ENCODE data around the gene CFAP74.

Gene CFAP74

DNA sequence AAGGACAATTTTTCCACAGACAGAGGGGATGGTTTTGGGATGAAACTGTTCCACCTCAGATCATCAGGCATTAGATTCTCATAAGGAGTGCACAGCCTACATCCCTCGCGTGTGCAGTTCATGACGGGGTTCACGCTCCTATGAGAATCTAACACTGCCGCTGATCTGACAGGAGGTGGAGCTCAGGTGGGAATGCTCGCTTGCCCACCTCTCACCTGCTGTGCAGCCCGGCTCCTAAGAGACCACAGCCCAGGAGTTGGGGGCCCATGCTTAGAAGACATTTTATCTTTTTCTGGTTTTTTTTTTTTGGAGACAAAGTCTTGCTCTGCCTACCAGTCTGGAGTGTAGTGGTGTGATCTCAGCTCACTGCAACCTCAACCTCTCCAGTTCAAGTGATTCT, 128.7 kb downstream of the CFAP74 start:
- no peaks in the 10 kb centered on the region for H3K9me2 ChIP-seq (replicated peaks; ENCODE audit: low read depth, low read length)
- no peak overlapping the region for H3K4me2 ChIP-seq (ENCODE audit: low read depth, low read length, poor library complexity, severe bottlenecking)
- TF ChIP-seq CTCF (conservative IDR thresholded peaks at IDR 0.05; ENCODE audit: low read length) (no peak), EZH2phosphoT487 (IDR thresholded peaks at IDR 0.05; ENCODE audit: borderline replicate concordance) (no peak)
- H4K20me1 ChIP-seq (ENCODE audit: insufficient read depth, low read length, poor library complexity, severe bottlenecking) = peaks cover 98% of the 10 kb centered on the region
- no peak overlapping the region for H2AFZ ChIP-seq (ENCODE audit: low read length)
- no peaks in the 10 kb centered on the region; the same call in 1 of the 2 replicates for H3F3A ChIP-seq (ENCODE audit: low read depth)
- no peak overlapping the region for H3K4me3 ChIP-seq (ENCODE audit: low read length, poor library complexity, severe bottlenecking)
- H3K9me3 ChIP-seq (ENCODE audit: insufficient read depth, low read depth, low read length) = no peaks in the 10 kb centered on the region
- no peaks in the 10 kb centered on the region for H3K4me1 ChIP-seq (ENCODE audit: insufficient read depth, low read length, poor library complexity, severe bottlenecking)
- H3K79me2 ChIP-seq (ENCODE audit: insufficient read depth, low read length) = peaks cover 100% of the 10 kb centered on the region
- no peaks in the 10 kb centered on the region for H3K27me3 ChIP-seq (ENCODE audit: insufficient read depth, low read length, poor library complexity, severe bottlenecking)
- H3K9ac ChIP-seq (ENCODE audit: low read depth, low read length, poor library complexity, severe bottlenecking) = no peak overlapping the region
- peaks cover 62% of the 10 kb centered on the region; the same call in 1 of the 2 replicates for H3K36me3 ChIP-seq (ENCODE audit: insufficient read depth, low read length)

DNA sequence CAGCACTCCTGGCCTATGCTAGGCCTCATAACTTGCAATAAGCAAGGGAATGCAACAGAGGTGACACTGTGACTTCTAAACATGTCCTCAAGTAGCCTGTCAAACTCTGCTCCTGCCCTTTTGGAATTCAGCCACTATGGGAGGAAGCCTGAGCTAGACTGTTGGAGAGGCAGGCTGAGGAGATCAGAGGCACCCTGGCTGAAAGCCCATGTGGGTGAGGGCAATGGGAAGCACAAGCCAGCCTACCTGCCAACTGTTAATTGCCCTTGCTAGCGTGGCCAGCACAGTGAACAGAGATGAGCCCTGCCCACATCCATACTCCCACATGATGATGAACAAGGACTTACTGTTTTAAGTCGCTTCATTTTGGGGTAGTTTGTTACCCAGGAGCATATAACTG, 130.4 kb downstream of the CFAP74 start:
- TF ChIP-seq CTCF (conservative IDR thresholded peaks at IDR 0.05; ENCODE audit: low read length) (no peak), EZH2phosphoT487 (IDR thresholded peaks at IDR 0.05; ENCODE audit: borderline replicate concordance) (no peak)
- Histone ChIP-seq H3K79me2 (ENCODE audit: insufficient read depth, low read length) (peaks cover 100% of the 10 kb centered on the region), H3F3A (ENCODE audit: low read depth) (no peaks in the 10 kb centered on the region; the same call in 1 of the 2 replicates), H2AFZ (ENCODE audit: low read length) (no peak overlapping the region), H3K36me3 (ENCODE audit: insufficient read depth, low read length) (peaks cover 55% of the 10 kb centered on the region; the same call in 1 of the 2 replicates), H3K9me2 (replicated peaks; ENCODE audit: low read depth, low read length) (no peaks in the 10 kb centered on the region), H3K4me3 (ENCODE audit: low read length, poor library complexity, severe bottlenecking) (no peak overlapping the region), H3K4me1 (ENCODE audit: insufficient read depth, low read length, poor library complexity, severe bottlenecking) (no peaks in the 10 kb centered on the region), H4K20me1 (ENCODE audit: insufficient read depth, low read length, poor library complexity, severe bottlenecking) (peaks cover 96% of the 10 kb centered on the region), H3K9me3 (ENCODE audit: insufficient read depth, low read depth, low read length) (no peaks in the 10 kb centered on the region), H3K27me3 (ENCODE audit: insufficient read depth, low read length, poor library complexity, severe bottlenecking) (no peaks in the 10 kb centered on the region), H3K9ac (ENCODE audit: low read depth, low read length, poor library complexity, severe bottlenecking) (no peak overlapping the region), H3K4me2 (ENCODE audit: low read depth, low read length, poor library complexity, severe bottlenecking) (no peak overlapping the region)

DNA sequence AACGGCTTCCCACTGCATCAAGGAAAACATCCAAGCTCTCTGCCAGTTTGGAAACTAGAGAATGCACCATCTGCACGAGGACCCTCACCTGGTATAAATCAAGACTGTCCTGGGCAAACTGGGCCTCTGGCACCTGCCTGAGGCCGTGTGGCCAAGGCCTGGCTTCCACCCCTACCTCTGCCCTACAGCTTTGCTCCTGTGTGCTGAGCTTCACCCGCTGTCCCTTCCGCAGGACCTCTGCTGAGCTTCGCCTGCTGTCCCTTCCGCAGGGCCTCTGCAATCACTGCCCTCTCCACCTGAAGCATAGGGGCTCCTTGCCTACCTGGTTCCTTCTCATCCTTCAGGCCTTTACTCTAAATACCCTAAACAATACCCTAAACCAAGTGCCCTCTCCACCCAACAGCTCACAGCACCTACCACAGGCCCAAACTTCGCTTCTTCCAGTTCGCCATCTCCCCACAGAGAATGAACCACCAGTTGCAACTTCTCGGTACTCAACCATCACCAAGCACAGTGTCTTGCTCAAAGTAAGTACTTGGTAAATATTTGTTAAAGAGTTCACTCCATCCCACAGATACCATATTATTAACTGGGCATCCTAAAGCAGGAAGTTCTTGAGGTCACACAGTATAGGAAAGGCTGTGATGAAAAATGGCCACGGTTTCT, 131.1 kb downstream of the CFAP74 start:
- TF ChIP-seq CTCF (conservative IDR thresholded peaks at IDR 0.05; ENCODE audit: low read length) (no peak), EZH2phosphoT487 (IDR thresholded peaks at IDR 0.05; ENCODE audit: borderline replicate concordance) (no peak)
- H3K4me2 ChIP-seq (ENCODE audit: low read depth, low read length, poor library complexity, severe bottlenecking) = no peak overlapping the region
- H3K36me3 ChIP-seq (ENCODE audit: insufficient read depth, low read length) = peaks cover 48% of the 10 kb centered on the region; the same call in 1 of the 2 replicates
- H3K27me3 ChIP-seq (ENCODE audit: insufficient read depth, low read length, poor library complexity, severe bottlenecking) = no peaks in the 10 kb centered on the region
- no peak overlapping the region for H2AFZ ChIP-seq (ENCODE audit: low read length)
- H3K9me2 ChIP-seq (replicated peaks; ENCODE audit: low read depth, low read length) = no peaks in the 10 kb centered on the region
- no peak overlapping the region for H3K9ac ChIP-seq (ENCODE audit: low read depth, low read length, poor library complexity, severe bottlenecking)
- no peaks in the 10 kb centered on the region for H3K4me1 ChIP-seq (ENCODE audit: insufficient read depth, low read length, poor library complexity, severe bottlenecking)
- no peaks in the 10 kb centered on the region for H3K9me3 ChIP-seq (ENCODE audit: insufficient read depth, low read depth, low read length)
- H3K4me3 ChIP-seq (ENCODE audit: low read length, poor library complexity, severe bottlenecking) = no peak overlapping the region
- H3F3A ChIP-seq (ENCODE audit: low read depth) = no peaks in the 10 kb centered on the region; the same call in 1 of the 2 replicates
- peaks cover 96% of the 10 kb centered on the region for H4K20me1 ChIP-seq (ENCODE audit: insufficient read depth, low read length, poor library complexity, severe bottlenecking)
- peaks cover 100% of the 10 kb centered on the region for H3K79me2 ChIP-seq (ENCODE audit: insufficient read depth, low read length)
